ENCODE measurements around the gene GABBR2.
"Not testable (repeated sequence)": the region's sequence is repeated elsewhere in the genome, so short reads cannot be mapped to it uniquely, and the experiment has no call there.

Gene GABBR2

GRCh38 chr9:98479967-98480847 lies 228.5 kb downstream of the GABBR2 start:
- DNase-seq (ENCODE audit: low spot score), result no peak

- no peak for DNase-seq (ENCODE audit: low spot score)
Measured at GRCh38 chr9:98479449-98479848, 229.3 kb downstream of the GABBR2 start.

GRCh38 chr9:98477884-98478283 lies 230.9 kb downstream of the GABBR2 start:
- DNase-seq (ENCODE audit: low spot score), result no peak

- DNase-seq (ENCODE audit: low spot score), result no peak
Measured at GRCh38 chr9:98472216-98472615, 236.5 kb downstream of the GABBR2 start.

GRCh38 chr9:98471185-98471584 lies 237.6 kb downstream of the GABBR2 start:
- no peak for DNase-seq (ENCODE audit: low spot score)

- DNase-seq (ENCODE audit: low spot score), result no peak
Measured at GRCh38 chr9:98468567-98469239, 240.0 kb downstream of the GABBR2 start.

GRCh38 chr9:98465799-98466198 lies 242.9 kb downstream of the GABBR2 start:
- DNase-seq (ENCODE audit: low spot score), result no peak

- DNase-seq (ENCODE audit: low spot score), result not testable (repeated sequence)
Measured at GRCh38 chr9:98464156-98464690, 244.5 kb downstream of the GABBR2 start.

GRCh38 chr9:98462310-98462709 lies 246.4 kb downstream of the GABBR2 start:
- no peak for DNase-seq (ENCODE audit: low spot score)

- DNase-seq (ENCODE audit: low spot score), result no peak
Measured at GRCh38 chr9:98460704-98461103, 248.0 kb downstream of the GABBR2 start.

- DNase-seq (ENCODE audit: low spot score), result no peak
Measured at GRCh38 chr9:98457726-98458370, 250.9 kb downstream of the GABBR2 start.

- DNase-seq (ENCODE audit: low spot score), result no peak
Measured at GRCh38 chr9:98456156-98456613, 252.6 kb downstream of the GABBR2 start.

- DNase-seq (ENCODE audit: low spot score), result no peak
Measured at GRCh38 chr9:98455256-98456155, 253.2 kb downstream of the GABBR2 start.

- no peak for DNase-seq (ENCODE audit: low spot score)
Measured at GRCh38 chr9:98453589-98454311, 255.0 kb downstream of the GABBR2 start.

GRCh38 chr9:98451576-98451975 lies 257.2 kb downstream of the GABBR2 start:
- no peak for DNase-seq (ENCODE audit: low spot score)

GRCh38 chr9:98450496-98450895 lies 258.2 kb downstream of the GABBR2 start:
- no peak for DNase-seq (ENCODE audit: low spot score)

GRCh38 chr9:98449871-98450270 lies 258.9 kb downstream of the GABBR2 start:
- DNase-seq (ENCODE audit: low spot score), result no peak

- DNase-seq (ENCODE audit: low spot score), result no peak
Measured at GRCh38 chr9:98445576-98445975, 263.2 kb downstream of the GABBR2 start.

- no peak for DNase-seq (ENCODE audit: low spot score)
Measured at GRCh38 chr9:98444601-98445000, 264.1 kb downstream of the GABBR2 start.

- no peak for DNase-seq (ENCODE audit: low spot score)
Measured at GRCh38 chr9:98442541-98442940, 266.2 kb downstream of the GABBR2 start.

GRCh38 chr9:98442114-98442513 lies 266.6 kb downstream of the GABBR2 start:
- DNase-seq (ENCODE audit: low spot score), result no peak
